DND-41 (cell line): ENCODE measurements around the gene SUSD6.

Experiments used
- EZH2 ChIP-seq: IDR thresholded peaks from 3 replicates; pipeline ENCODE4 v1.6.1; 2012; ENCODE audit warnings: borderline replicate concordance, low read depth, mild to moderate bottlenecking, moderate library complexity, low read length, inconsistent platforms; ENCODE audit not compliant: severe bottlenecking
- TF ChIP-seq, protein P1 (sequence below): IDR thresholded peaks from 2 replicates; pipeline ENCODE4 v1.5.1; 2012; ENCODE audit warnings: borderline replicate concordance, low read length, moderate library complexity, mild to moderate bottlenecking; ENCODE audit not compliant: poor library complexity, severe bottlenecking; ENCODE audit errors: extremely low read depth

DNA sequence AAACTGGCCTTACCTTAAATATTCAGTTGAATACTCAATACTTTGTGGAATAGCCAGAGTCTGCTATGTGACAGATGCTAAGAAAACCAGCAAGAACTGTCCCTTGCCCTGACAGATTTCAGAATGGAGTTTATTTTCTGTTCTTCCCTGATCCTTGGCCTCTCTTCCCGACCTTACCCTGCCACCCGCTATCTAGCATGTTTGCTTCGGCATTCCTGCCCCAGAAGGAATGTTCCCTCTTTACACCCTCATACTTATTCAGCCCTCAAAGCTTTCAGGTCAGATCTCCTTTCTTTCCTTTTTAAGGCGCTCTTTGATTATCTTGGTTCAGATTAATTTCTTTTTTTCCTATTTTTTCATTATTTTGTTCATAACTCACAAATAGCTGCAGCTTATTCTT, 21.8 kb downstream of the SUSD6 start:
- TF ChIP-seq, protein P1, sequence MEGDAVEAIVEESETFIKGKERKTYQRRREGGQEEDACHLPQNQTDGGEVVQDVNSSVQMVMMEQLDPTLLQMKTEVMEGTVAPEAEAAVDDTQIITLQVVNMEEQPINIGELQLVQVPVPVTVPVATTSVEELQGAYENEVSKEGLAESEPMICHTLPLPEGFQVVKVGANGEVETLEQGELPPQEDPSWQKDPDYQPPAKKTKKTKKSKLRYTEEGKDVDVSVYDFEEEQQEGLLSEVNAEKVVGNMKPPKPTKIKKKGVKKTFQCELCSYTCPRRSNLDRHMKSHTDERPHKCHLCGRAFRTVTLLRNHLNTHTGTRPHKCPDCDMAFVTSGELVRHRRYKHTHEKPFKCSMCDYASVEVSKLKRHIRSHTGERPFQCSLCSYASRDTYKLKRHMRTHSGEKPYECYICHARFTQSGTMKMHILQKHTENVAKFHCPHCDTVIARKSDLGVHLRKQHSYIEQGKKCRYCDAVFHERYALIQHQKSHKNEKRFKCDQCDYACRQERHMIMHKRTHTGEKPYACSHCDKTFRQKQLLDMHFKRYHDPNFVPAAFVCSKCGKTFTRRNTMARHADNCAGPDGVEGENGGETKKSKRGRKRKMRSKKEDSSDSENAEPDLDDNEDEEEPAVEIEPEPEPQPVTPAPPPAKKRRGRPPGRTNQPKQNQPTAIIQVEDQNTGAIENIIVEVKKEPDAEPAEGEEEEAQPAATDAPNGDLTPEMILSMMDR: no peak
- TF ChIP-seq EZH2: no peak
